Fibroblast of pulmonary artery (primary cell): ENCODE results near the gene DRD3.

Experiments used
- DNase-seq: peaks from one replicate; pipeline ENCODE4 v3.0.0-alpha.2; 2010; ENCODE audit warnings: low read depth
- H3K4me3 ChIP-seq: replicated peaks from 2 replicates; pipeline ENCODE4 v1.5.1; 2011; ENCODE audit warnings: low read depth, mild to moderate bottlenecking, control low read depth, low read length, moderate library complexity
- TF ChIP-seq, protein P1 (sequence below): IDR thresholded peaks from 2 replicates; pipeline ENCODE4 v1.5.1; 2011; ENCODE audit warnings: mild to moderate bottlenecking, control low read depth, low read length, inconsistent platforms; ENCODE audit errors: missing control alignments

DRD3 gene

DNA sequence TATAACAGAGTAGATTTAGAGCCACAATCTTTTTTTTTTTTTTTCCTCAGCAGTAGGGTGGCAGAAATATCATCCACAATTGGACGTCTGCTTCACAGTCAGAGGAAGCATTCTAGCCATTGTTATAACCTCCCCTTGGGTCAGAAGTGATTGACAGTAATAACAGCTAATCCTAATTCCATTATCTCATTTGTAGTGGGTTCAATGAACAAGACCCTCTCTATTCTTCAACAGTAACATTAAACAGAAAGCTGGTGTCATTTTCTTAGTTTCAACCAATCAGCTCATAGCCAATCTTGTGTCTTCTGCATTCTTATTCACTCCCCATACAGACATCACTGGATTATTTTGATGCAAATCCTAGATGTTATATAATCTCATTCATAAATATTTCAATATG is 77.8 kb downstream of the DRD3 start:
- no peak overlapping the region for H3K4me3 ChIP-seq
- TF ChIP-seq, protein P1, sequence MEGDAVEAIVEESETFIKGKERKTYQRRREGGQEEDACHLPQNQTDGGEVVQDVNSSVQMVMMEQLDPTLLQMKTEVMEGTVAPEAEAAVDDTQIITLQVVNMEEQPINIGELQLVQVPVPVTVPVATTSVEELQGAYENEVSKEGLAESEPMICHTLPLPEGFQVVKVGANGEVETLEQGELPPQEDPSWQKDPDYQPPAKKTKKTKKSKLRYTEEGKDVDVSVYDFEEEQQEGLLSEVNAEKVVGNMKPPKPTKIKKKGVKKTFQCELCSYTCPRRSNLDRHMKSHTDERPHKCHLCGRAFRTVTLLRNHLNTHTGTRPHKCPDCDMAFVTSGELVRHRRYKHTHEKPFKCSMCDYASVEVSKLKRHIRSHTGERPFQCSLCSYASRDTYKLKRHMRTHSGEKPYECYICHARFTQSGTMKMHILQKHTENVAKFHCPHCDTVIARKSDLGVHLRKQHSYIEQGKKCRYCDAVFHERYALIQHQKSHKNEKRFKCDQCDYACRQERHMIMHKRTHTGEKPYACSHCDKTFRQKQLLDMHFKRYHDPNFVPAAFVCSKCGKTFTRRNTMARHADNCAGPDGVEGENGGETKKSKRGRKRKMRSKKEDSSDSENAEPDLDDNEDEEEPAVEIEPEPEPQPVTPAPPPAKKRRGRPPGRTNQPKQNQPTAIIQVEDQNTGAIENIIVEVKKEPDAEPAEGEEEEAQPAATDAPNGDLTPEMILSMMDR: no peak
- DNase-seq: no peak

- TF ChIP-seq, protein P1: no peak
- DNase-seq: no peak
- H3K4me3 ChIP-seq: no peak overlapping the region
Observed at GRCh38 chr3:114095796-114096195, 83.1 kb downstream of the DRD3 start.

- TF ChIP-seq, protein P1: no peak
- no peak overlapping the region for H3K4me3 ChIP-seq
- peak; percentile 86 for DNase-seq
Observed at GRCh38 chr3:114093596-114093995, 85.3 kb downstream of the DRD3 start.

- H3K4me3 ChIP-seq: no peak overlapping the region
- TF ChIP-seq, protein P1: no peak
- no peak for DNase-seq
Observed at GRCh38 chr3:114093016-114093380, 85.9 kb downstream of the DRD3 start.

- DNase-seq: peak; percentile 44
- TF ChIP-seq, protein P1: no peak
- H3K4me3 ChIP-seq: peak overlapping the region; percentile 21
Observed at GRCh38 chr3:114092151-114093015, 86.5 kb downstream of the DRD3 start.

DNA sequence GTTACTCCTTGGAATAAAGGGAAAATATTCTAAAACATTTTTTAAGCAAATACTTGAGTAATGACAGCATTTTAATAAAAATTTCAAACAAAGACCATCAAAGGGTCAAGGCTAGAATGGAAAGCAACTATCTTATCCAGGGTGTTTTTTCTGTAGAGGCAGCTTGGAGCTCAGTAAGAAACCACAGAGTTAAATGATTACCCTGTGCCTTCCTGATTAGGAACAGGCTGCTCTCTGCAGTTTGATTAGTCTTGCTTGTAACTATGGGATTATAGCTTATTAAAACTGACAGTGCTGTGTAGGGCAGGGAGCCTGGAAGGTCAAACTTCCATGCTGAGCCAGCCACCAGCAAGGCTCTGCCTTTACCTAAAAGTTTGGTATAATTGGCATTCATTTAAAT is 89.2 kb downstream of the DRD3 start:
- no peak for DNase-seq
- TF ChIP-seq, protein P1: no peak

GRCh38 chr3:114086356-114086755 is 92.5 kb downstream of the DRD3 start:
- no peak for DNase-seq
- no peak overlapping the region for H3K4me3 ChIP-seq
- TF ChIP-seq, protein P1: no peak

More for the DNA sequence above, 89.2 kb downstream of the DRD3 start:
- H3K4me3 ChIP-seq: no peak overlapping the region
